ENCODE data around the gene ATF2. TPM values are rescaled to one million over a fixed set of nuclear protein-coding genes. Genes with fewer than 3 reads are reported as not detected.
A peak's percentile ranks its signal among the peaks of the same experiment; 100 is the strongest.
"Not testable (repeated sequence)": the region's sequence is repeated elsewhere in the genome, so short reads cannot be mapped to it uniquely, and the experiment has no call there.

ATF2 gene
- polyA plus RNA-seq, 4 donors: 11.6 to 32.1 (median 13.3) TPM

DNA sequence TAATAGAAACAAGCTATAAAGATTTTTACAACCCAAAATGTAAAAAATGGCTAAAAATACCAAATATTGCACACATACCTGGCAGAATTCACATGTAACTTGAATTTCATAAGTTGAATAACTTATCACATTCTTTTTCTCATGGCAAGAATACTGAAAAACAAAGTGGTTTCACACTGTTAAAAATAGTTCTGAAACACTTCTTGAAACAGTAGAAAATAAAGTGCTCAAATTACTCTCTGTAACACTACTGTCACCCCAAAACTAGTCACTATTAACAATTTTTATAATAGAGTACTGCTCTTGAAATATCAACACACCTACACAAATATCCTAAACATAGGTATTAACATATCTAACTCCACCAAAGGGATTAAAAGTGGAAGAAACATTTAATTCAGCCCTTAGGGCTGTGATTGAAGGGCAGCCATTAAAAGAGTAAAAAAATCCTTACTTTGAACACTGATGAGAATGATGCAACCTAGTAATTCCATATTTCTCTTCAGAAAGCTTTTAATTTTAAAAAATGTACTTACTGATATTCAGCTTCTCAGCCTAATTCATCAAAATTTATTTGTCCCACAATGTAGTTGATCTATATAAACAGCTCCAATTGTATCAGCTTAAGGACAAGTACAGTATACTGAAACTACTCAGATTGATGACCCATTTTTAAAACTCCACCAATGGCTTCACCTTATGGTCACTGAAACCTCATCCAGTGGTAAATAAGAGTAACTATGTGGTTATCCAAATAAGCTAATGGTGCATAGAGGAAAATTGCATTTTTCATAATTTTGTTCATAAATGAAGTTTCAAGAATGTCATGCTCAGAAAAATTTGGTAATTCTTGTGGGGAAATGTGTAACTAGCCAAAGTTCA lies 31.4 kb downstream of the ATF2 start:
- FAIRE-seq (no peak), DNase-seq (no peak)
- peaks cover 1 to 6% (median 2%) of the 10 kb centered on the region in 3 donors for H3K36me3 ChIP-seq (ENCODE audit: control insufficient read depth in 3 of 3, insufficient read depth in 2 of 3, low read depth in 1 of 3, low read length in 3 of 3)

DNA sequence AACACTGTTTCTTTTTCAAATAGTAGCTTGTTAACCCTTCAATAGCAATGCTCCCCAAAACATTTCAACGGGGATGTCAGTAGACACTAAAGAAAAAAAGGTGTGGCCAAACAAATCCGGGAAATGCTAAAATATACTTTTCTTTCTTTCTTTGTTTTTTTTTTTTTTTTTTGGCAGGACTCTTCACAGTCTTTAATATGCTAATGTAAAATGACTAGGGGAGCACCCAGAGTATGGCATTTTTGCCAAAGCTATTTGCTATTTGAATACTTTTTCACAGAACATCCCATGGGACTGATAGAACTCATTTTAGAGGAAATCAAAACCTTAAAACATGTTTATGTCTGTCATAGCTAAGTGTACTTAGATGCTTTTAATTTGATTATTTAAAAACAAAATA lies 32.1 kb downstream of the ATF2 start:
- FAIRE-seq: no peak
- Histone ChIP-seq H3K4me3 (ENCODE audit: low read depth in 1 of 3, low read length in 3 of 3) (no peak overlapping the region), H3K27ac (ENCODE audit: low read depth in 1 of 3, low read length in 2 of 3) (no peak overlapping the region), H3K27me3 (ENCODE audit: control insufficient read depth in 3 of 3, insufficient read depth in 3 of 3, low read length in 3 of 3) (no peaks in the 10 kb centered on the region), H3K36me3 (ENCODE audit: control insufficient read depth in 3 of 3, insufficient read depth in 2 of 3, low read depth in 1 of 3, low read length in 3 of 3) (peaks cover 1 to 6% (median 2%) of the 10 kb centered on the region in 3 donors), H3K9me3 (ENCODE audit: control insufficient read depth in 2 of 2, insufficient read depth in 1 of 2, low read depth in 1 of 2, low read length in 1 of 2) (no peaks in the 10 kb centered on the region), H3K4me1 (ENCODE audit: control insufficient read depth in 3 of 3, insufficient read depth in 2 of 3, low read depth in 1 of 3, low read length in 2 of 3) (no peaks in the 10 kb centered on the region)
- no peak for DNase-seq
- WGBS, 3 donors: 86 to 100% (median 97%) methylated on average over 2 of the region's 2 CpGs

More for the DNA sequence above, 31.4 kb downstream of the ATF2 start:
- Histone ChIP-seq H3K27ac (ENCODE audit: low read depth in 1 of 3, low read length in 2 of 3) (no peak overlapping the region), H3K27me3 (ENCODE audit: control insufficient read depth in 3 of 3, insufficient read depth in 3 of 3, low read length in 3 of 3) (no peaks in the 10 kb centered on the region), H3K9me3 (ENCODE audit: control insufficient read depth in 2 of 2, insufficient read depth in 1 of 2, low read depth in 1 of 2, low read length in 1 of 2) (no peaks in the 10 kb centered on the region), H3K4me3 (ENCODE audit: low read depth in 1 of 3, low read length in 3 of 3) (no peak overlapping the region), H3K4me1 (ENCODE audit: control insufficient read depth in 3 of 3, insufficient read depth in 2 of 3, low read depth in 1 of 3, low read length in 2 of 3) (no peaks in the 10 kb centered on the region)

DNA sequence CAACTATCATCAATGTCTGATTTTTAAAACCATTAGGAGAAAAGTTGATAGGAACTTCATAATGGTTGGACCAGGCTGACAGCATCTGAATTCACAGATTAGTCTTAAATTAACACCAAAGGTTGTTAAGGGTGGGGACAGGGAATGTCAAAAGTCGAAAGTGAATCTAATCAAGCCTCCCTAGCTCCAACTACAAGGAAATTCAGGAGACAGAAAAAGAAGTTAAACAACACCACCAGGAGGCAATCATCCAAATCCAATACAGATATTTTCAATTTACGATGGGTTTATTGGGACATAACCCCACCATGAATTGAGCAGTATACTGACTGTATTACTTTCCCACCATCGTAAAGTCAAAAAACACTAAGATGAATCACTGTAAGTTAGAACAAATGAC lies 32.8 kb downstream of the ATF2 start:
- DNase-seq: peak in 1 of 2 donors; percentile 6
- no peak for FAIRE-seq
- H3K27me3 ChIP-seq (ENCODE audit: control insufficient read depth in 3 of 3, insufficient read depth in 3 of 3, low read length in 3 of 3): no peaks in the 10 kb centered on the region
- H3K4me3 ChIP-seq (ENCODE audit: low read depth in 1 of 3, low read length in 3 of 3): no peak overlapping the region
- no peaks in the 10 kb centered on the region for H3K9me3 ChIP-seq (ENCODE audit: control insufficient read depth in 2 of 2, insufficient read depth in 1 of 2, low read depth in 1 of 2, low read length in 1 of 2)
- 47 to 72% (median 54%) methylated on average over 3 of the region's 3 CpGs for WGBS, 3 donors
- H3K36me3 ChIP-seq (ENCODE audit: control insufficient read depth in 3 of 3, insufficient read depth in 2 of 3, low read depth in 1 of 3, low read length in 3 of 3): peaks cover 1 to 6% (median 2%) of the 10 kb centered on the region in 3 donors
- H3K4me1 ChIP-seq (ENCODE audit: control insufficient read depth in 3 of 3, insufficient read depth in 2 of 3, low read depth in 1 of 3, low read length in 2 of 3): no peaks in the 10 kb centered on the region
- no peak overlapping the region for H3K27ac ChIP-seq (ENCODE audit: low read depth in 1 of 3, low read length in 2 of 3)

DNA sequence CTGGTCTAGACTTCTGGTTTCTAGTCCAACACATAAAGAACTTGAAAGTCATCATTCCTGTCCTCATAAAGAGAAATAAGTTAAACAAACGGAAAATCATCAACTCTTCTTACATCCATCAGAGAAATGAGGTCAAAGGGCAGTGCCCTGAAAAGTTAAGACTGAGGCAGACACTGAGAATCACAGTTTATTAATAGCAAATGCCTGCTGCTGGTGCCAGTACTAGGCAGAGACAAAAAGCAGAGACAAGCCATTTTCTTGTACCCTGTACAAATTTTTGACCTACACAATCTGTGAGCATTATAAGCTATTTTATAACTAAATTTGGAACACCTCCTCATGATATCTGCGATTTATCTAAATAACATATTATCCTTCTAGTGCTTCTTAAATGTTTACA lies 36.8 kb downstream of the ATF2 start:
- H3K36me3 ChIP-seq (ENCODE audit: control insufficient read depth in 3 of 3, insufficient read depth in 2 of 3, low read depth in 1 of 3, low read length in 3 of 3): peaks cover 0 to 13% (median 2%) of the 10 kb centered on the region in 3 donors
- 72 to 80% (median 79%) methylated on average over 2 of the region's 2 CpGs for WGBS, 3 donors
- no peak for FAIRE-seq

DNA sequence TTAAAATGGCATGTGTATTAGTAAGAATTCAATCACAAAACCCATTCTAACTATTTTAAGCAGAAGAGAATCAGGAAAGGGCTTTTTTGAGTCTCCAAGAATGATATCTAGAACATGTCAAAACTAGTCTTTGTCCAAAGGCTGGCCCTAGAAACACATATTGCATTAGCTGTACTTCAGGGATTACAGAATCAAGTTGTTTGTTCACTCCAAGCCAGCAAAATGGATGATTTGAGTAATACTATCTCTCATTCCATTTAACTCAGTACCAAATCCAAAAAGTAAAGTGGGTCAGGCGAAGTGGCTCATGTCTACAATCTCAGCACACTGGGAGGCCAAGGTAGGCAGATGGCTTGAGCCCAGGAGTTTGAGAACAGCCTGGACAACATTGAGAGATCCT lies 41.3 kb downstream of the ATF2 start:
- WGBS, 3 donors: 92 to 93% (median 93%) methylated on average over 1 of the region's 1 CpG
- no peak overlapping the region for H3K4me3 ChIP-seq (ENCODE audit: low read depth in 1 of 3, low read length in 3 of 3)
- H3K9me3 ChIP-seq (ENCODE audit: control insufficient read depth in 2 of 2, insufficient read depth in 1 of 2, low read depth in 1 of 2, low read length in 1 of 2): no peaks in the 10 kb centered on the region
- no peak overlapping the region for H3K27ac ChIP-seq (ENCODE audit: low read depth in 1 of 3, low read length in 2 of 3)
- no peak for DNase-seq
- no peaks in the 10 kb centered on the region for H3K27me3 ChIP-seq (ENCODE audit: control insufficient read depth in 3 of 3, insufficient read depth in 3 of 3, low read length in 3 of 3)
- no peaks in the 10 kb centered on the region for H3K4me1 ChIP-seq (ENCODE audit: control insufficient read depth in 3 of 3, insufficient read depth in 2 of 3, low read depth in 1 of 3, low read length in 2 of 3)
- H3K36me3 ChIP-seq (ENCODE audit: control insufficient read depth in 3 of 3, insufficient read depth in 2 of 3, low read depth in 1 of 3, low read length in 3 of 3): peaks cover 0 to 6% (median 1%) of the 10 kb centered on the region in 3 donors
- no peak for FAIRE-seq

More for the DNA sequence above, 36.8 kb downstream of the ATF2 start:
- no peak overlapping the region for H3K4me3 ChIP-seq (ENCODE audit: low read depth in 1 of 3, low read length in 3 of 3)
- H3K4me1 ChIP-seq (ENCODE audit: control insufficient read depth in 3 of 3, insufficient read depth in 2 of 3, low read depth in 1 of 3, low read length in 2 of 3): no peaks in the 10 kb centered on the region
- no peaks in the 10 kb centered on the region for H3K9me3 ChIP-seq (ENCODE audit: control insufficient read depth in 2 of 2, insufficient read depth in 1 of 2, low read depth in 1 of 2, low read length in 1 of 2)
- H3K27ac ChIP-seq (ENCODE audit: low read depth in 1 of 3, low read length in 2 of 3): no peak overlapping the region
- no peak for DNase-seq
- no peaks in the 10 kb centered on the region for H3K27me3 ChIP-seq (ENCODE audit: control insufficient read depth in 3 of 3, insufficient read depth in 3 of 3, low read length in 3 of 3)

DNA sequence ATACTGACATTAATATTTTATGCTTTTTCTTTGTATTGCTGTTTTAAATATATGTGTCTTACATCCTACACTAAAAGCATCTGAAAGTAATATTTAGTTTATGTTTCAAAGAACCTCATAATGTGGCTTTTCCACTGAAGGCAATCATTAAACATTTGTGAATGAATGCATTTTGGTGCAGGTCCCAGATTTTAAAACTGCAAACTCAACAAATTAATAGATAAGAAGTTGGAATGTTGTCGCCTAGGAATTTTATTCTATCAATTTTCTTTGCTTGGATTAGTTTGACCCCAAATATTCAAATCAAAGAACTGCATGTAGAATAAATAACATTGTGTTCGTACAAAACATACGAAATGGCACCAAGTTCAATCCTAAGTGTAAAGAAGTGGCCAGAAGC lies 44.7 kb downstream of the ATF2 start:
- no peak overlapping the region for H3K27ac ChIP-seq (ENCODE audit: low read depth in 1 of 3, low read length in 2 of 3)
- DNase-seq: no peak
- no peak for FAIRE-seq

DNA sequence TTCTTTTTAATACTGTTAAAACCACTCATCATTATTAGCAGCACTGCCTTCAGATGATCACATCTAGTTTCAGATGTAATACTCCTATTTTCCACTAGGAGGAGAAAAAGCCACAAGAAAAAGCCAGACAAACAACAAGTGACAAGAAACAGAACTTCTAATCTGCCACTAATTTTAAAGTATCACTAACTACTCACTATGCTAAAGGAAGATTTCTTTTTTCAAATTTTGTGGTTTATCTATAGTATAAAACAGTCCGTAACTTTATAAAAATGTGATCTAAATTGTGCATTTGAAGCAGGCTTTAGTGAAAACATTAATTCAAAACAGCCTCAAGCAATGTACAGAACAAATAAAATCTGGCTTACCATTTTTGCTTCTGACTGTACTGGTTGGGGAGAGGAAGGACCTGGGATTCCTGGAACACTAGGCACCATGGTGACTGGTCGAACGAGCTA lies 56.8 kb downstream of the ATF2 start:
- DNase-seq: peak; percentile 51 to 66
- H3K9me3 ChIP-seq (ENCODE audit: control insufficient read depth in 2 of 2, insufficient read depth in 1 of 2, low read depth in 1 of 2, low read length in 1 of 2): no peaks in the 10 kb centered on the region
- H3K27me3 ChIP-seq (ENCODE audit: control insufficient read depth in 3 of 3, insufficient read depth in 3 of 3, low read length in 3 of 3): no peaks in the 10 kb centered on the region
- no peak overlapping the region for H3K4me3 ChIP-seq (ENCODE audit: low read depth in 1 of 3, low read length in 3 of 3)
- no peaks in the 10 kb centered on the region for H3K4me1 ChIP-seq (ENCODE audit: control insufficient read depth in 3 of 3, insufficient read depth in 2 of 3, low read depth in 1 of 3, low read length in 2 of 3)
- WGBS, 3 donors: 86 to 90% (median 88%) methylated on average over 3 of the region's 3 CpGs
- H3K36me3 ChIP-seq (ENCODE audit: control insufficient read depth in 3 of 3, insufficient read depth in 2 of 3, low read depth in 1 of 3, low read length in 3 of 3): peaks cover 2 to 14% (median 5%) of the 10 kb centered on the region in 3 donors
- FAIRE-seq: no peak
- no peak overlapping the region for H3K27ac ChIP-seq (ENCODE audit: low read depth in 1 of 3, low read length in 2 of 3)

More for the DNA sequence above, 44.7 kb downstream of the ATF2 start:
- Histone ChIP-seq H3K36me3 (ENCODE audit: control insufficient read depth in 3 of 3, insufficient read depth in 2 of 3, low read depth in 1 of 3, low read length in 3 of 3) (peaks cover 0 to 6% (median 1%) of the 10 kb centered on the region in 3 donors), H3K4me1 (ENCODE audit: control insufficient read depth in 3 of 3, insufficient read depth in 2 of 3, low read depth in 1 of 3, low read length in 2 of 3) (no peaks in the 10 kb centered on the region), H3K4me3 (ENCODE audit: low read depth in 1 of 3, low read length in 3 of 3) (no peak overlapping the region), H3K27me3 (ENCODE audit: control insufficient read depth in 3 of 3, insufficient read depth in 3 of 3, low read length in 3 of 3) (no peaks in the 10 kb centered on the region), H3K9me3 (ENCODE audit: control insufficient read depth in 2 of 2, insufficient read depth in 1 of 2, low read depth in 1 of 2, low read length in 1 of 2) (no peaks in the 10 kb centered on the region)
- WGBS, 3 donors: 91 to 93% (median 93%) methylated on average over 3 of the region's 3 CpGs

DNA sequence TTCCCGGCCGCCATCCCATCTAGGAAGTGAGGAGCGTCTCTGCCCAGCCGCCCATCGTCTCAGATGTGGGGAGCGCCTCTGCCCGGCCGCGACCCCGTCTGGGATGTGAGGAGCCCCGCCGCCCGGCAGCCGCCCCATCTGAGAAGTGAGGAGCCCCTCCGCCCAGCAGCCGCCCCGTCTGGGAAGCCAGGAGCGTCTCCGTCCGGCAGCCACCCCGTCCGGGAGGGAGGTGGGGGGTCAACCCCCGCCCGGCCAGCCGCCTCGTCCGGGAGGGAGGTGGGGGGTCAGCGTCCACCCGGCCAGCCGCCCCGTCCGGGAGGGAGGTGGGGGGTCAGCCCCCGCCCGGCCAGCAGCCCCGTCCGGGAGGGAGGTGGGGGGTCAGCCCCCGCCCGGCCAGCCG lies 59.9 kb downstream of the ATF2 start:
- not testable (repeated sequence) for H3K27ac ChIP-seq (ENCODE audit: low read depth in 1 of 3, low read length in 2 of 3); H3K27me3 ChIP-seq (ENCODE audit: control insufficient read depth in 3 of 3, insufficient read depth in 3 of 3, low read length in 3 of 3); H3K4me3 ChIP-seq (ENCODE audit: low read depth in 1 of 3, low read length in 3 of 3); DNase-seq; H3K4me1 ChIP-seq (ENCODE audit: control insufficient read depth in 3 of 3, insufficient read depth in 2 of 3, low read depth in 1 of 3, low read length in 2 of 3); FAIRE-seq; H3K9me3 ChIP-seq (ENCODE audit: control insufficient read depth in 2 of 2, insufficient read depth in 1 of 2, low read depth in 1 of 2, low read length in 1 of 2)
- 94 to 99% (median 96%) methylated on average over 30 to 39 of the region's 39 CpGs for WGBS, 3 donors
- H3K36me3 ChIP-seq (ENCODE audit: control insufficient read depth in 3 of 3, insufficient read depth in 2 of 3, low read depth in 1 of 3, low read length in 3 of 3): peaks cover 0 to 14% (median 1%) of the 10 kb centered on the region in 3 donors

All from small intestine (tissue), 7 donors.